K562 (cell line): ENCODE results near the gene OXA1L. TPM values are rescaled to one million over a fixed set of nuclear protein-coding genes. Genes with fewer than 3 reads are reported as not detected.

ENCODE experiments used
- ATAC-seq: fragments of 200-7000 bp; cut with Tn5 transposase; 3 replicates; pipeline ENCODE4 v1.9.1; 2020; ENCODE audit warnings: moderate library complexity
- BruUV-seq: library from RNA; stranded (reverse); fragments of 400-500 nt; replicated peaks from 2 replicates; lab custom pipeline; 2021; lab: Mats Ljungman, UMichigan
- CTCF ChIA-PET: fragments of 300-600 bp; formaldehyde crosslinking; extraction: SDS; loops from one replicate; lab custom pipeline; 2021; ENCODE audit warnings: low intra/inter-chr PET ratio; lab: Yijun Ruan, JAX
- POLR2A ChIA-PET: fragments of 300-600, 350-650 bp; sonication (Branson Sonifier 250); formaldehyde crosslinking; extraction: SDS; loops from one replicate; lab custom pipeline; 2021; ENCODE audit warnings: antibody characterized with exemption, inconsistent platforms; lab: Yijun Ruan, JAX
- DNase-seq, 4 experiments: peaks; one replicate each; pipeline versions ENCODE4 v3.0.0 to v3.0.0-alpha.2; 2011 to 2018; ENCODE audit warnings: low spot score in 3 of 4, mixed read lengths in 3 of 4; ENCODE audit errors: extremely low read depth in 1 of 4
- FAIRE-seq: peaks from 2 replicates; lab custom pipeline; 2011; peaks lifted over from hg19 to GRCh38; lab: Jason Lieb, UNC
- H2AFZ ChIP-seq: 2 replicates; pipeline ENCODE4 v1.6.0; 2011; ENCODE audit warnings: low read depth, low read length, control low read depth, inconsistent platforms
- H3K27ac ChIP-seq: fragments of 200-600 bp; 3 replicates; pipeline ENCODE4 v1.8.0; 2011; ENCODE audit warnings: low read depth, mild to moderate bottlenecking, control low read depth, inconsistent platforms, low read length, moderate library complexity, mixed read lengths; ENCODE audit errors: extremely low read depth
- H3K27me3 ChIP-seq, 2 experiments: fragments of 300-600 bp in 1 of 2; 2 replicates in 1 of 2; 3 replicates in 1 of 2; pipeline versions ENCODE4 v1.6.0 to v1.8.0; 2011; ENCODE audit warnings: inconsistent platforms in 2 of 2, low read length in 2 of 2, mild to moderate bottlenecking in 1 of 2, mixed read lengths in 1 of 2, moderate library complexity in 1 of 2; ENCODE audit not compliant: control insufficient read depth in 2 of 2, insufficient read depth in 2 of 2
- H3K36me3 ChIP-seq: fragments of 300-600 bp; 3 replicates; pipeline ENCODE4 v1.8.0; 2011; ENCODE audit warnings: mild to moderate bottlenecking, low read length, inconsistent platforms; ENCODE audit not compliant: control insufficient read depth, insufficient read depth
- H3K4me1 ChIP-seq, 2 experiments: fragments of 200-600 bp in 1 of 2; replicated peaks in 1 of 2; 2 replicates in 1 of 2; 3 replicates in 1 of 2; pipeline versions ENCODE4 v1.5.1 to v1.8.0; 2011; ENCODE audit warnings: inconsistent platforms in 2 of 2, low read length in 2 of 2, mild to moderate bottlenecking in 1 of 2, mixed read lengths in 1 of 2, moderate library complexity in 1 of 2; ENCODE audit not compliant: control insufficient read depth in 2 of 2, insufficient read depth in 2 of 2
- H3K4me2 ChIP-seq: 2 replicates; pipeline ENCODE4 v1.6.1; 2011; ENCODE audit warnings: low read length, control low read depth, inconsistent platforms, mixed read lengths; ENCODE audit not compliant: insufficient read depth
- H3K4me3 ChIP-seq: fragments of 200-600 bp; sonication (generic), shearing (Covaris generic); 2 replicates; pipeline ENCODE4 v1.5.1; 2016; ENCODE audit warnings: control low read depth, inconsistent platforms
- H3K79me2 ChIP-seq: fragments of 200-600 bp; 3 replicates; pipeline ENCODE4 v1.8.0; 2011; ENCODE audit warnings: low read length, inconsistent platforms; ENCODE audit not compliant: control insufficient read depth, insufficient read depth
- H3K9ac ChIP-seq, 2 experiments: 2 replicates each; pipeline versions ENCODE4 v1.6.0 to v1.6.1; 2011; ENCODE audit warnings: low read depth in 2 of 2, low read length in 2 of 2, control low read depth in 1 of 2, inconsistent platforms in 1 of 2, mild to moderate bottlenecking in 1 of 2, mixed read lengths in 1 of 2; ENCODE audit not compliant: insufficient read depth in 1 of 2
- H3K9me1 ChIP-seq: one replicate; pipeline ENCODE4 v1.6.0; 2011; ENCODE audit warnings: inconsistent platforms, mild to moderate bottlenecking, low read length, moderate library complexity; ENCODE audit not compliant: control insufficient read depth, insufficient read depth
- H3K9me3 ChIP-seq: replicated peaks from 2 replicates; pipeline ENCODE4 v1.5.1; 2011; ENCODE audit warnings: low read depth, low read length, inconsistent platforms; ENCODE audit not compliant: control insufficient read depth, insufficient read depth
- H4K20me1 ChIP-seq: replicated peaks from 2 replicates; pipeline ENCODE4 v1.6.1; 2011; ENCODE audit warnings: low read length, inconsistent platforms, mixed read lengths; ENCODE audit not compliant: control insufficient read depth, insufficient read depth
- ARHGAP35 ChIP-seq: fragments of 450-650 bp; IDR thresholded peaks from 2 replicates; pipeline ENCODE4 v1.6.1; 2018; ENCODE audit not compliant: partially characterized antibody
- CHCHD3 ChIP-seq: fragments of 250-450 bp; sonication (Bioruptor Pico); IDR thresholded peaks from 2 replicates; pipeline ENCODE4 v2.1.2; 2022; ENCODE audit warnings: mild to moderate bottlenecking
- GABPA ChIP-seq: fragments of 200-800 bp; sonication (Bioruptor generic); conservative IDR thresholded peaks from 2 replicates; pipeline ENCODE4 v1.6.1; 2016; ENCODE audit warnings: low read depth, missing genetic modification characterization, missing compliant biosample characterization
- GATAD2B ChIP-seq: fragments of 450-650 bp; IDR thresholded peaks from 2 replicates; pipeline ENCODE4 v1.6.1; 2017; ENCODE audit warnings: mild to moderate bottlenecking, borderline replicate concordance
- HDGF ChIP-seq: fragments of 450-650 bp; IDR thresholded peaks from 2 replicates; pipeline ENCODE4 v1.6.1; 2016
- MCM5 ChIP-seq: fragments of 450-650 bp; IDR thresholded peaks from 2 replicates; pipeline ENCODE4 v1.6.1; 2016; ENCODE audit warnings: low read depth
- NFIC ChIP-seq: fragments of 450-650 bp; IDR thresholded peaks from 2 replicates; pipeline ENCODE4 v1.6.1; 2017; ENCODE audit warnings: mild to moderate bottlenecking, inconsistent platforms
- SUPT5H ChIP-seq: fragments of 450-650 bp; IDR thresholded peaks from 2 replicates; pipeline ENCODE4 v1.6.1; 2016
- TBP ChIP-seq: optimal IDR thresholded peaks from 2 replicates; pipeline ENCODE3; 2011; ENCODE audit warnings: low read depth, low read length, improper control_type of control experiment
- ZKSCAN3 ChIP-seq: fragments of 250-450 bp; sonication (Bioruptor Pico); IDR thresholded peaks from 2 replicates; pipeline ENCODE4 v1.4.0; 2020
- ZNF263 ChIP-seq: sonication (generic); formaldehyde crosslinking; IDR thresholded peaks from 2 replicates; pipeline ENCODE4 v1.8.0; 2022; ENCODE audit warnings: mild to moderate bottlenecking, missing genetic modification reagents, borderline replicate concordance
- WGBS: fragments of 100-300 bp; shearing (Covaris generic); methylation state at CpG from one replicate; pipeline ENCODE4 v1.1.6; 2016; ENCODE audit warnings: low coverage, mixed read lengths; ENCODE audit not compliant: insufficient coverage; ENCODE audit errors: missing lambda C conversion rate; 5-methylcytosine and 5-hydroxymethylcytosine counted together
- in situ Hi-C: fragments of 300-500 bp; cut with MboI; formaldehyde crosslinking; loops from 4 replicates; pipeline ENCODE4 v1.15.0; 2018; ENCODE audit warnings: inconsistent platforms, mixed read lengths
- intact Hi-C: fragments of 100-400 bp; cut with micrococcal nuclease; formaldehyde crosslinking; loops from 2 replicates; pipeline ENCODE4 v1.14.2; 2022
- polyA plus RNA-seq, 8 experiments: library from polyadenylated mRNA; depleted of rRNA in 4 of 8; stranded (reverse) in 5 of 8; unstranded in 3 of 8; fragments of >200 nt; fragmentation: Nextera tagmentation in 2 of 8; fragmentation: Illumina TruSeq in 1 of 8; extraction: Ambion mirVana in 2 of 8; extraction: Trizol in 1 of 8; gene quantifications; 2 replicates each; pipeline versions ENCODE4 v1.2.1 to v1.2.3, GENCODE V29; 2011 to 2014; ENCODE audit warnings: inconsistent platforms in 1 of 8, missing spikeins in 1 of 8
- total RNA-seq, 7 experiments: library from RNA; depleted of rRNA in 6 of 7; stranded (reverse); fragments of >200 nt in 6 of 7; fragmentation: Illumina TruSeq in 2 of 7; extraction: Trizol in 2 of 7; gene quantifications; 2 replicates each; pipeline versions ENCODE4 v1.2.1 to v1.2.3, GENCODE V29; 2011 to 2021; ENCODE audit warnings: low replicate concordance in 1 of 7
- TF ChIP-seq, protein P1 (sequence below): conservative IDR thresholded peaks from 2 replicates; pipeline ENCODE4 v1.6.1; 2011; ENCODE audit warnings: low read depth, mild to moderate bottlenecking, low read length; ENCODE audit not compliant: control insufficient read depth
- TF ChIP-seq, protein P2 (sequence below): sonication (generic); formaldehyde crosslinking; IDR thresholded peaks from 2 replicates; pipeline ENCODE4 v1.4.0; 2020; ENCODE audit warnings: mild to moderate bottlenecking, missing genetic modification reagents

Gene OXA1L
- total and polyA plus RNA-seq, 9 of the 15 experiments (the other 6 are each of a cell fraction or from before 2014, with no cell fraction given), result 100 to 204 (median 145) TPM

DNA sequence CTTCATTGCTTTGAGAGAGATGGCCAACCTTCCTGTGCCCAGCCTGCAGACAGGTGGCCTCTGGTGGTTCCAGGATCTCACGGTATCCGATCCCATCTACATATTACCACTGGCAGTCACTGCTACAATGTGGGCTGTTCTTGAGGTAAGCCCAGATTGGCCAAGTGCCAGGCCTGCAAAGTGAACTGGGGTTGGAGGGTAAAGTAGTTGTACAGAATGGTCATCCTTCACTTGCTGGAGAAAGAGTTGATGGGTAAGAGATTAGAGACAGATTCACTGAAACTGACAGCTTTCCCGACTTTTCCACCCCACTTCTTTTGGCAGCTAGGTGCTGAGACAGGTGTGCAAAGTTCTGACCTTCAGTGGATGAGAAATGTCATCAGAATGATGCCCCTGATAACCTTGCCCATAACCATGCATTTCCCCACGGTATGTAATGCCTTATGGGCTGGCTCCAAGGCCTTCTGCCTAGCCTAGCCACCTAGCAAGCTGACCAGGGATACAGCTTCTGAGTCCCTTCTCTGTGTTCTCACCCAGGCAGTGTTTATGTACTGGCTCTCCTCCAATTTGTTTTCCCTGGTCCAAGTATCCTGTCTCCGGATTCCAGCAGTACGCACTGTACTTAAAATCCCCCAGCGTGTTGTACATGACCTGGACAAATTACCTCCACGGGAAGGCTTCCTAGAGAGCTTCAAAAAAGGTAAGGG is 4.1 kb downstream of the OXA1L start:
- no peak for DNase-seq
- Histone ChIP-seq H3K4me3 (no peak overlapping the region), H3K4me1 (peaks cover 7 to 10% of the 10 kb centered on the region in 2 experiments; a peak in 4 of 5 replicates), H2AFZ (no peak overlapping the region), H3K27ac (no peak overlapping the region), H3K9ac (no peak overlapping the region), H4K20me1 (no peaks in the 10 kb centered on the region), H3K4me2 (no peak overlapping the region), H3K27me3 (no peaks in the 10 kb centered on the region), H3K9me3 (no peaks in the 10 kb centered on the region), H3K36me3 (peaks cover 64% of the 10 kb centered on the region), H3K9me1 (no peaks in the 10 kb centered on the region), H3K79me2 (peaks cover 39% of the 10 kb centered on the region)
- in situ Hi-C loops (no loop called here), intact Hi-C loops (loop anchor here (10.0 kb wide), 1 partner anchor 494 kb away; no protein-coding TSS in a partner anchor)
- TF ChIP-seq GATAD2B (no peak), NFIC (peak; percentile 79)
- 94% methylated on average over 8 of the region's 8 CpGs for WGBS
- CTCF ChIA-PET, result no interaction called here
- POLR2A ChIA-PET, result no interaction called here
- BruUV-seq, result no TSS peak
- ATAC-seq, result no peak
- no peak for FAIRE-seq

DNA sequence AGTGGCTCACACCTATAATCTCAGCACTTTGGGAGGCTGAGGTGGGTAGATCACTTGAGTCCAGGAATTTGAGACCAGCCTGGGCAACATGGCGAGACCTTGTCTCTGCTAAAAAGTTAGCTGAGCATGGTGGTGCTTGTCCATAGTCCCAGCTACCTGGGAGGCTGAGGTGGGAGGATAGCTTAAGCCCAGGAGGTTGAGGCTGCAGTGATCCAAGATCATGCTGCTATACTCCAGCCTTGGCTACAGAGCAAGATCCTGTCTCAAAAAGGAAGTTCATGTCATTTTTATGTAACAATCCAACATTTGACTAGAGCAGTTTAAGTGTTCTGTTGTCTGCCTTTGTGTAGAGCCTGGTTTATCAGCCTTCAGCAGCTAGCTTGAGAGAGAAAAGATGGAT is 6.2 kb downstream of the OXA1L start:
- H3K79me2 ChIP-seq, result peaks cover 20% of the 10 kb centered on the region
- intact Hi-C loops, result loop anchor here (10.0 kb wide), 1 partner anchor 492 kb away; no protein-coding TSS in a partner anchor
- TF ChIP-seq ZNF263 (CRISPR knock-in tag) (no peak), ZKSCAN3 (no peak), MCM5 (no peak), TBP (no peak), HDGF (no peak), ARHGAP35 (no peak), CHCHD3 (CRISPR knock-in tag) (no peak), GABPA (tag) (no peak), SUPT5H (no peak)
- TF ChIP-seq, protein P1, sequence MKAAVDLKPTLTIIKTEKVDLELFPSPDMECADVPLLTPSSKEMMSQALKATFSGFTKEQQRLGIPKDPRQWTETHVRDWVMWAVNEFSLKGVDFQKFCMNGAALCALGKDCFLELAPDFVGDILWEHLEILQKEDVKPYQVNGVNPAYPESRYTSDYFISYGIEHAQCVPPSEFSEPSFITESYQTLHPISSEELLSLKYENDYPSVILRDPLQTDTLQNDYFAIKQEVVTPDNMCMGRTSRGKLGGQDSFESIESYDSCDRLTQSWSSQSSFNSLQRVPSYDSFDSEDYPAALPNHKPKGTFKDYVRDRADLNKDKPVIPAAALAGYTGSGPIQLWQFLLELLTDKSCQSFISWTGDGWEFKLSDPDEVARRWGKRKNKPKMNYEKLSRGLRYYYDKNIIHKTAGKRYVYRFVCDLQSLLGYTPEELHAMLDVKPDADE, result no peak
- TF ChIP-seq, protein P2, sequence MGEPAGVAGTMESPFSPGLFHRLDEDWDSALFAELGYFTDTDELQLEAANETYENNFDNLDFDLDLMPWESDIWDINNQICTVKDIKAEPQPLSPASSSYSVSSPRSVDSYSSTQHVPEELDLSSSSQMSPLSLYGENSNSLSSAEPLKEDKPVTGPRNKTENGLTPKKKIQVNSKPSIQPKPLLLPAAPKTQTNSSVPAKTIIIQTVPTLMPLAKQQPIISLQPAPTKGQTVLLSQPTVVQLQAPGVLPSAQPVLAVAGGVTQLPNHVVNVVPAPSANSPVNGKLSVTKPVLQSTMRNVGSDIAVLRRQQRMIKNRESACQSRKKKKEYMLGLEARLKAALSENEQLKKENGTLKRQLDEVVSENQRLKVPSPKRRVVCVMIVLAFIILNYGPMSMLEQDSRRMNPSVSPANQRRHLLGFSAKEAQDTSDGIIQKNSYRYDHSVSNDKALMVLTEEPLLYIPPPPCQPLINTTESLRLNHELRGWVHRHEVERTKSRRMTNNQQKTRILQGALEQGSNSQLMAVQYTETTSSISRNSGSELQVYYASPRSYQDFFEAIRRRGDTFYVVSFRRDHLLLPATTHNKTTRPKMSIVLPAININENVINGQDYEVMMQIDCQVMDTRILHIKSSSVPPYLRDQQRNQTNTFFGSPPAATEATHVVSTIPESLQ (CRISPR knock-in tag), result no peak
- TF ChIP-seq, all 486 proteins: peak for 0
- CTCF ChIA-PET, result no interaction called here
- H3K36me3 ChIP-seq, result peaks cover 60% of the 10 kb centered on the region
- H2AFZ ChIP-seq, result no peak overlapping the region
- POLR2A ChIA-PET, result interaction anchor here (0.5 to 3.3 kb wide), 7 partner anchors 11 to 820 kb away, joined by 3 to 17 read pairs (median 3); partner anchors contain the start of gene MRPL52
- H3K27me3 ChIP-seq, result no peaks in the 10 kb centered on the region
- H3K4me3 ChIP-seq, result no peak overlapping the region
- no peaks in the 10 kb centered on the region for H4K20me1 ChIP-seq
- no peak overlapping the region for H3K9ac ChIP-seq
- H3K9me3 ChIP-seq, result no peaks in the 10 kb centered on the region
- ATAC-seq (peak; percentile 6; the same call in 1 of the 3 replicates), DNase-seq (no peak), FAIRE-seq (no peak)
- in situ Hi-C loops, result no loop called here
- no TSS peak for BruUV-seq
- H3K9me1 ChIP-seq, result no peaks in the 10 kb centered on the region
- peaks cover 0 to 6% of the 10 kb centered on the region in 2 experiments; a peak in 2 of 5 replicates for H3K4me1 ChIP-seq
- H3K4me2 ChIP-seq, result no peak overlapping the region
- no peak overlapping the region for H3K27ac ChIP-seq
- 100% methylated on average over 1 of the region's 1 CpG for WGBS
